ENCODE measurements around the gene FGF14. TPM values are rescaled to one million over a fixed set of nuclear protein-coding genes. Genes with fewer than 3 reads are reported as not detected.

The FGF14 gene
- total RNA-seq, 1 donor from 2014 or later = 1.4 TPM

- DNase-seq (ENCODE audit: low spot score) = peak; percentile 42
- H3K36me3 ChIP-seq = no peaks in the 10 kb centered on the region
- TF ChIP-seq EZH2phosphoT487 (IDR thresholded peaks at IDR 0.05) (no peak), EZH2 (IDR thresholded peaks at IDR 0.05) (no peak)
- H4K20me1 ChIP-seq (ENCODE audit: low read depth) = peaks cover 52% of the 10 kb centered on the region
- H3K27me3 ChIP-seq = peaks cover 91% of the 10 kb centered on the region
- H3K79me2 ChIP-seq (ENCODE audit: low read depth) = no peaks in the 10 kb centered on the region
- H3K27ac ChIP-seq = no peak overlapping the region
- H3K9me3 Mint-ChIP-seq = no peaks in the 10 kb centered on the region
- no peak overlapping the region for H3K9ac ChIP-seq
- no peak overlapping the region for H3K27ac Mint-ChIP-seq
- peak overlapping the region; percentile 82 for H3K4me3 Mint-ChIP-seq
- peaks cover 11% of the 10 kb centered on the region for H3K4me1 ChIP-seq
- no peaks in the 10 kb centered on the region for H3K9me3 ChIP-seq (ENCODE audit: low read depth)
- H3K27me3 Mint-ChIP-seq (ENCODE audit: insufficient read depth, low read depth) = peaks cover 42% of the 10 kb centered on the region
- no peak overlapping the region for H2AFZ ChIP-seq (replicated peaks)
- H3K36me3 Mint-ChIP-seq = no peaks in the 10 kb centered on the region
- H3F3A ChIP-seq (ENCODE audit: low read depth) = peaks cover 20% of the 10 kb centered on the region
- H3K4me2 ChIP-seq = peak overlapping the region; percentile 96
- H3K4me3 ChIP-seq = peak overlapping the region; percentile 67
- H3K4me1 Mint-ChIP-seq = peaks cover 30% of the 10 kb centered on the region
These were observed 486.5 kb downstream of the FGF14 start for GRCh38 chr13:101915331-101915730.

DNA sequence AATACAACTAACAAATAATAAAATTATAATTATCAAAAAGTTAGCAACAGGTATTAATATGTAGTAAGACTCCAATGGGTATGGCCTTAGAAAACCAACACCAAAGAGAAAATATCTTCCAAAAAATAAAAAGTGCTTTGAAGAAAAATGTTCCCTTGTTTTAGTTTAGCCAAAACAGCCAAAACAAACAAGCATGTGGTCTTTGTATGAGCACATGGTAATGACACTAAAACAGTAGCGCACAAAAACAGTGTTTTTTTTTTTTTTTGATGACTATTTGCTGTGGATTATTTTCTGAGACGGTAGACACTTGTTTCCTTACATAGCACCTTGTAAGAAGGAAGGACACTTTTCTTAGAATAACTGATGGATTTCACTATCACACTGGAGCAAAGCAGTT, 490.1 kb downstream of the FGF14 start:
- H3K4me3 Mint-ChIP-seq = no peak overlapping the region
- Histone ChIP-seq H3K79me2 (ENCODE audit: low read depth) (no peaks in the 10 kb centered on the region), H3K4me2 (no peak overlapping the region), H3K27ac (no peak overlapping the region), H3K36me3 (no peaks in the 10 kb centered on the region), H3F3A (ENCODE audit: low read depth) (peaks cover 6% of the 10 kb centered on the region), H4K20me1 (ENCODE audit: low read depth) (peaks cover 17% of the 10 kb centered on the region), H3K4me1 (peaks cover 7% of the 10 kb centered on the region), H3K9me3 (ENCODE audit: low read depth) (no peaks in the 10 kb centered on the region), H2AFZ (replicated peaks) (no peak overlapping the region), H3K4me3 (no peak overlapping the region), H3K27me3 (peaks cover 55% of the 10 kb centered on the region), H3K9ac (no peak overlapping the region)
- DNase-seq (ENCODE audit: low spot score) = no peak
- no peak overlapping the region for H3K27ac Mint-ChIP-seq
- no peaks in the 10 kb centered on the region for H3K36me3 Mint-ChIP-seq
- TF ChIP-seq EZH2 (IDR thresholded peaks at IDR 0.05) = no peak
- no peak for TF ChIP-seq CTCF (IDR thresholded peaks at IDR 0.05)
- no peak for TF ChIP-seq EZH2phosphoT487 (IDR thresholded peaks at IDR 0.05)
- H3K27me3 Mint-ChIP-seq (ENCODE audit: insufficient read depth, low read depth) = peaks cover 15% of the 10 kb centered on the region
- peaks cover 7% of the 10 kb centered on the region for H3K4me1 Mint-ChIP-seq
- H3K9me3 Mint-ChIP-seq = peaks cover 3% of the 10 kb centered on the region

GRCh38 chr13:101903890-101904289, 498.0 kb downstream of the FGF14 start:
- H3K4me2 ChIP-seq = no peak overlapping the region
- no peaks in the 10 kb centered on the region for H3K36me3 Mint-ChIP-seq
- no peak overlapping the region for H3K4me3 ChIP-seq
- H3K9me3 ChIP-seq (ENCODE audit: low read depth) = no peaks in the 10 kb centered on the region
- H3K9me3 Mint-ChIP-seq = peaks cover 3% of the 10 kb centered on the region
- H3K27ac Mint-ChIP-seq = no peak overlapping the region
- H3K79me2 ChIP-seq (ENCODE audit: low read depth) = no peaks in the 10 kb centered on the region
- no peak overlapping the region for H3K27ac ChIP-seq
- H3K27me3 Mint-ChIP-seq (ENCODE audit: insufficient read depth, low read depth) = peaks cover 3% of the 10 kb centered on the region
- H3K4me1 Mint-ChIP-seq = no peaks in the 10 kb centered on the region
- no peaks in the 10 kb centered on the region for H3F3A ChIP-seq (ENCODE audit: low read depth)
- H3K36me3 ChIP-seq = no peaks in the 10 kb centered on the region
- H3K9ac ChIP-seq = no peak overlapping the region
- H3K27me3 ChIP-seq = no peaks in the 10 kb centered on the region
- H3K4me1 ChIP-seq = no peaks in the 10 kb centered on the region
- no peaks in the 10 kb centered on the region for H4K20me1 ChIP-seq (ENCODE audit: low read depth)
- H3K4me3 Mint-ChIP-seq = no peak overlapping the region
- no peak for DNase-seq (ENCODE audit: low spot score)
- no peak for TF ChIP-seq CTCF (IDR thresholded peaks at IDR 0.05)
- no peak for TF ChIP-seq EZH2 (IDR thresholded peaks at IDR 0.05)
- no peak for TF ChIP-seq EZH2phosphoT487 (IDR thresholded peaks at IDR 0.05)
- H2AFZ ChIP-seq (replicated peaks) = no peak overlapping the region

GRCh38 chr13:101898676-101899075, 503.2 kb downstream of the FGF14 start:
- Histone ChIP-seq H3K27me3 (no peaks in the 10 kb centered on the region), H3F3A (ENCODE audit: low read depth) (no peaks in the 10 kb centered on the region), H3K36me3 (no peaks in the 10 kb centered on the region), H2AFZ (replicated peaks) (no peak overlapping the region), H3K4me2 (no peak overlapping the region), H3K9ac (no peak overlapping the region), H3K27ac (no peak overlapping the region), H3K79me2 (ENCODE audit: low read depth) (no peaks in the 10 kb centered on the region), H4K20me1 (ENCODE audit: low read depth) (no peaks in the 10 kb centered on the region), H3K4me1 (no peaks in the 10 kb centered on the region), H3K9me3 (ENCODE audit: low read depth) (no peaks in the 10 kb centered on the region), H3K4me3 (no peak overlapping the region)
- Mint-ChIP-seq H3K9me3 (no peaks in the 10 kb centered on the region), H3K27ac (no peak overlapping the region), H3K4me3 (no peak overlapping the region), H3K36me3 (no peaks in the 10 kb centered on the region), H3K4me1 (no peaks in the 10 kb centered on the region), H3K27me3 (ENCODE audit: insufficient read depth, low read depth) (peaks cover 3% of the 10 kb centered on the region)
- DNase-seq (ENCODE audit: low spot score) = no peak
- TF ChIP-seq CTCF (IDR thresholded peaks at IDR 0.05) = no peak
- TF ChIP-seq EZH2phosphoT487 (IDR thresholded peaks at IDR 0.05) = no peak

Data from neural progenitor cell (in vitro differentiated cells).